SH-SY5Y (cell line): ENCODE data around the gene CALHM5.

Experiments used
- GATA2 ChIP-seq: IDR thresholded peaks from 2 replicates; pipeline ENCODE4 v1.6.1; 2011; ENCODE audit warnings: mild to moderate bottlenecking, low read depth, low read length
- GATA3 ChIP-seq: IDR thresholded peaks from 2 replicates; pipeline ENCODE4 v1.6.1; 2011; ENCODE audit warnings: low read depth, mild to moderate bottlenecking, low read length, moderate library complexity

GRCh38 chr6:116568111-116568510 lies 56.7 kb downstream of the CALHM5 start:
- no peak for TF ChIP-seq GATA3
- no peak for TF ChIP-seq GATA2
